Stimulated activated CD8-positive, alpha-beta memory T cell treated with anti-CD3 and anti-CD28 coated beads, Interleukin-4, amount 100 ng/mL, for 4 hours (primary cell): ENCODE measurements around the gene MGLL.

Experiments
- DNase-seq, 2 donors: peaks; one replicate each; pipeline ENCODE4 v3.0.0-alpha.2; 2020; ENCODE audit warnings: low read depth in 2 of 2, low spot score in 1 of 2

The MGLL gene

DNA sequence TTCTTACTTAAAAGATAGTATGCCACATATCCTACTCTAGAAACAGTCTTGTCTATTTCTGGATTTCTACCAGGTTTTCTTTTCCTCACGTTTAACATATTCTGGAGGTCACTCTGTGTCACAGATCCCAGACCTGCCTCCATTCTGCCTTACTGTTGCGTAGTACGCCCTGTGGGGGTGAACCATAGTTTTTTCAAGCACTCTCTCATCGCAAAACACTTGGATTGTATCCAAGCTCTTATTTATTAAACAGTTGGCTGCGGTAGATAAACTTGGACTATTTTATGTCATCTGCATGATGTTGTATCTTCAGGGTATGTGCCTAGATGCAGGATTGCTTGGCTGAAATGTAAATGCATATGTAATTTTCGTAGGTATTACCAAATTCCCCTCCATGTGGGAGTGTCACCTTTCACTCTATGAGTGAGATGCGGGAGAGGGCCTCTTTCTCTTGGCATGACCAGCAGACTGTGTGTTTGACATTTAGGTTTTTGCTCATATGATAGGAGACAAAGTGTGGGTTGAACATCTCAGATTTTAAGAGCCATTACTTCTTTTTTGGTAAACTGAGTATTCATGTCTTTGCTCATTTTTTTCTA is 93.8 kb downstream of the MGLL start:
- no peak for DNase-seq

DNA sequence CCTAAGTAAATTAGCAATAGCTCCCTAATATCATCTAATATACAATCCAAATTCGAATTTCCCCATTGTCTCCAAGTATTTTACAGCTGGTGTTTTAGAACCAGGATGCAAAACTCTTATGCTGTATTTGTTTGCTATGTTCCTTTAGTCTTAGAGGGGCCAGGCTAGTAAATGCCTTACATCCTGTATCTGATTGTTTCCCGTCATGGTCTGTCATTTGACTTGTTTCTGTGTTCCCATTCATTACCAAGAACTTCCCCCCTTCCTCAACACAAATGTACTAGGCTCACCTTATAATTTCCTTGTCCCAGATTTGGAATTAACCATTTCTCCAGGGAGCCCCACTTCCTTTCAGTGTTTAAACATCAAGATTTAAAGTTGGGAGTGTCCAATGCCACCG is 95.4 kb downstream of the MGLL start:
- no peak for DNase-seq

DNA sequence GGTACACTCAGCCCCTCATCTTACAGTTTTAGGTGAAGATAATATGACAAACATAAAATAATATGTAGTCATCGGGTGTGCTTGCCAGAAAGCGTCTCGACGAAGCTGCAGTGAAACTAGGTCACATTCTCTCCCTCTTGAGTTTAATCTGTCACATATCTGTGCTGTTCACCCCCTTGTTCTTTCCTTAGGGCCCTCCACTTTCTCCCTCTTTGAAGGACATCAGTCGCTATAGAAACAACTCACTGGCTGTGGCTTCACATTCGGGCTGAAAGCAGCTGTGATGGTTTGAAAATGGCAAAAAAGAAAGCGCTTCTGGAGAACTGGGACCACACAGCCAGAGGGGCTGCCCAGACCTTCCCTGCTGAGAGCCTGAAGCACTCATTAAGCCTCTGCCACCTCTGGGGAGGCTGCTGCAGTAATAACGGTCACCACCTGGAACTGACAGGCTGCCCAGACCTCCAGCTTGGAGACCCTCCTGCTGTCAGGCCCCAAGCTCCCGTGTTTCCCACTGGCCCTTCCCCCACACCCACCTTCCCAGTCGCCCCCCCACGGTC is 99.2 kb downstream of the MGLL start:
- DNase-seq: no peak

DNA sequence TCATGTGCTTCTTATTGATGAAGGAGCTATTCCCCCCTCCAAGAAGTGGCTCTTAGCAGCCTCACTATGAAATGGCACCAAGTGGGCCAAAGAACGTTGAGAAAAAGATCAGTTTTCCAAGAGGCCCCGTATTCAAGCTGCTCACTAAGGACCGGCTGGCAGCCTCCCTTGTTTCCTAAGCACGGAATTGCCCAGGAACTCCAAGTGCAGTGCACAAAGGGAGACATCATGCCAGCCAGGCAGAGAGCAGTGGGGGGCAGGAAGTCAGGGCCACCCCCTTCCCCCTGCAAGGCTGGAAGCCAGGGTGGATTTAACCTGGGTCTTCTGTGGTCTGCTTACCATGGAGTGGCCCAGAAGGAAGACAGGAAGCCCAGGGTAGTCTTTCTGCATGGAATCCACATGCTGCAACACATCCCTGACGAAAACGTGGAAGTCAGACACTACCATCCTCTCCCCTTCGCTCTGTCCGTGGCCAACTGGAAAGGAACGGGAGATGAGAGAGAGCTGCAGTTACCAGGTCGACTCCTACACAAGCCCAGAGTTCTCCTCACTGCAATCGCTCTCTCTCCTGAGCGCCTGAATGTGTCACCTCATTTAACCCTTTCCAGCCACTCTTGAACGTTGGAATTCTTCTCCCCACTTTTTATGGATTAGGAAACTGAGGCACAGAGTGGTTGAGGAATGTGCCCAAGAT is 100.1 kb downstream of the MGLL start:
- DNase-seq: no peak

DNA sequence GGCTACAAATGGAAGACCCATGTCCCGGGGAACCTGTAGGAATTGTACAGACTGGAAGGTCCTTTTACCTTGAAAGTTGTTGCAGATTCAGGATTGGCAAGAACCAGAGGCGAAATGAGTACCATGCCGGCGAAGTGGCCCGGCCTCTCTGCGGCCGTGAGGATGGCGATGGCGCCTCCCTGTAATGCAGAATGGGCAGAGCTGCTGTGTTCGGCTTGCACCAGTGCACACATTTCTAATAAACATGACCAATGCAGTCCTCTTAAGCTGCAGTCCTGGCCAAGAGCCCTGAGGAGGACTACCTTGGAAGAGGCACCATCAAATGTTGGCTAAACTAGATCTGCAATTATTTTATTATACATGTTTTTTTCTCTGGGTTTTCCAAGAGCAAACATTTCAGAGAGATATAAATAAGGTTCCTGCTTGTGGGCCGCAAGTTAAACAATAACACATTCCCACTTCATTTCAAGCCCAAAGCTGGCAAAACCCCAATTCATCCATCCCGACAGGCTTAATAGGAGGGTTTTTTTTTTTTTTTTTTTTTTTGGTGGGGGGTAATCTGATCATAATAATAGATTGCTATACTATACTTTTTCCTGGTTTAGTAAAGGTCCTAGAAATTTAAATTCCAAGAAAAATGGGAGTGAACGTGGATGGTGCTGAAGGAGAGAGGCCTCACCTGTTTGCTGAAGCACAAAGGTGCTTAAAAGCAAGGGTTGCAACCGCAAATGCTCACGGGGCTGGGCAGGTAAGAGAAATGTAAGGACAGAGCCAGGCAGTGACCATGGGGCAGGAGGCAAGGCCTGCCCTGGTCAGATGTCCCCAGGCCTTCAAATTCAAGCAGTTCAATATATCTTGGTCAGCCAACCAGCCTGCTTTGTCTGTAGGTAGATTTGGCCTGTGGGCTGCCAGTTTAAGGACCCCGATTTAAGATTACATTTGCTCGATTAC is 101.1 kb downstream of the MGLL start:
- no peak for DNase-seq

DNA sequence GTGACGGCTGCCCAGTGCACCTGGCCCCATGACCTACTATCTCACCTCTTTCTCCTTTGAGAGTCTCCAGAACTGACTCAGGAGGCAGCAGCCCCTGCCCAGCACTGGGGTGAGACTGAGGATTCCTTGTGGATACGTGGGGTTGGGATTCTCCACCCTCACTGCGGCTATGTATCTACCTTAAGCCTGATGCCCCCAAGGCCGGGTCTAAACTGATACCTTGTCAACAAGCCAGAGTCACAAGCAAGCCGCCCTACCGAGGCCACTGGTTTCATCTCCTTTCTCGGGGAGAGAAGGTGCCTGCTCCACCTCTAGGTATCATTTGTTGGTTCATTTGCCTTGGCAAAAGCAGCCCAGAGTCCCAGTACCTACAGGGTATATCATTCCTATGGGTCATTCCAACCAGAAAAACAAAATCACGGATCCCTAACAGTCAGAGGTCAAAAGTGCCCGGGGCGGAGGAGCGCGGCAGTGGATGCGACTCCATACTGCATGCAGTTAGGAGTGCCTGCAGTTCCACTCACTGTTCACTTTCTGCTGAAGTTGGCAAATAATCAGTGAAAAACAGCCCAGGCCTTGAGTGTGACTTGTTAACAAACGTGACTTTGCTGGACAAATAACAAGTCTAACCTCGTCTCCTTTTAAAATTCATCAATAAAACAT is 102.0 kb downstream of the MGLL start:
- no peak for DNase-seq

DNA sequence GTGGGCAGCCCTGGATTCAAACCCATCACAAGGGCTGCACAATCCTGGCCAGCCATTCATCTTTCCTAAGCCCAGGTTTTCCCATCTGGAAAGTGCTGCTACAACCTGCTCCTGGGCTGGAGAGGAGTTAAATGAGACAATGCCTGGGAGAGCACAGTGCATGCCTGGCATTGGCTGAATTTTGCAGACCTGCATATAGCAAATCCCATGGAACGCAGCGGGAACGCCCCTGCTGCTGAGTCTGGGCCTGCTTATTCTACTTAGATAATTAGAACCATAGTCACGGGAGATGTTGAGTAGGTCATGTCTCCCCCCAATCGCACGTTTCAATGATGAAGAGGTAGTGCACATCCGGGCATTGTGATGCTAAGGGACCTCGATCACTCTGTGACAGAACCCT is 102.9 kb downstream of the MGLL start:
- no peak for DNase-seq

DNA sequence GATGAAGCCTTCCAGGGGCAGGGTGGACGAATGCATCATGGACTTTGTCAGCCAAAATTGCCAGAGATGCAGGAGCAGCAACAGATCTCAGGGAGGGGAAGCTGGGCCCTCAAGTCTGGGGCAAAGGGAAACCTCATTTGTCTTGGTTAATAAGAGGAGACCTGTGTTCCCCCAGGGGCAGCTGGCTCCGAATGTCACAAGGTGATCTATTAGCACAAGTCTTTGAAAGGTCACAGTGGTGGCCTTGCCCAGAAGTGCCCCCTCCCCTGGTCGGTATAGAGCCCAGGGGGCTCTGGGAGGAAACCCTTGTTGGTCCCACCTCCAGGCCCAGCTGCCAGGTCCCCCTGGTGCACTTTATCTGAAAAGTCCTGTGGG is 103.4 kb downstream of the MGLL start:
- DNase-seq: no peak

DNA sequence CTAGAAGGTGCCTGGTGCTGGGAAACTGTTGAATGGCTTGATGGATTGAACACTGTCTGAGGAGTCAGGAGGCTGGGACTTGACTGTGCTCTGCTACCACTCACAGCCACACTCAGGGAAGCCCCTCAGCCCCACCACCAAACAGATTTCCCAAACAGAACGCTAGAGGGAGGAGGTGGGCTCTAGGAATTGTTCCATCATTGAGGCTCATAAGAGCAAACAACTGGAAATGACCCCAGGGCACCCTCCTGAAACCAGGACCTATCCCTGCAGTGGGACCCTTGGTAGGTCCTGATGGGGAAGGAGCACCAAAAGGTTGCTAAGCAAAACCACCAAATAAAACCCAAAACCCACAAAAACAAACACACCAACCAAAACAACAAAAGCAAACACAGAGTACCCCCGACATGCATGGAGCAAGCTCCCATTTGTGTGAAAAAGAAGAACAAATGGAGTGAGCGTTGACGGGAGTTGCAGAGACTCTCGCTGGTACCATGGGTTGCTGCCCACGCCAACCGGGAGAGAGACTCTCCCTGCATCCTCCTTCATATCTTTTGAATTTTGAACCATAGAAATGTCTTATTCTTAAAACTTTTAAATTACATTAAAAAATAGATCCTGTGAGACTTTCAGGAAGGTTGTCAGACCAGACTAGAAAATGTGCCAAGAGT is 103.9 kb downstream of the MGLL start:
- DNase-seq: no peak

DNA sequence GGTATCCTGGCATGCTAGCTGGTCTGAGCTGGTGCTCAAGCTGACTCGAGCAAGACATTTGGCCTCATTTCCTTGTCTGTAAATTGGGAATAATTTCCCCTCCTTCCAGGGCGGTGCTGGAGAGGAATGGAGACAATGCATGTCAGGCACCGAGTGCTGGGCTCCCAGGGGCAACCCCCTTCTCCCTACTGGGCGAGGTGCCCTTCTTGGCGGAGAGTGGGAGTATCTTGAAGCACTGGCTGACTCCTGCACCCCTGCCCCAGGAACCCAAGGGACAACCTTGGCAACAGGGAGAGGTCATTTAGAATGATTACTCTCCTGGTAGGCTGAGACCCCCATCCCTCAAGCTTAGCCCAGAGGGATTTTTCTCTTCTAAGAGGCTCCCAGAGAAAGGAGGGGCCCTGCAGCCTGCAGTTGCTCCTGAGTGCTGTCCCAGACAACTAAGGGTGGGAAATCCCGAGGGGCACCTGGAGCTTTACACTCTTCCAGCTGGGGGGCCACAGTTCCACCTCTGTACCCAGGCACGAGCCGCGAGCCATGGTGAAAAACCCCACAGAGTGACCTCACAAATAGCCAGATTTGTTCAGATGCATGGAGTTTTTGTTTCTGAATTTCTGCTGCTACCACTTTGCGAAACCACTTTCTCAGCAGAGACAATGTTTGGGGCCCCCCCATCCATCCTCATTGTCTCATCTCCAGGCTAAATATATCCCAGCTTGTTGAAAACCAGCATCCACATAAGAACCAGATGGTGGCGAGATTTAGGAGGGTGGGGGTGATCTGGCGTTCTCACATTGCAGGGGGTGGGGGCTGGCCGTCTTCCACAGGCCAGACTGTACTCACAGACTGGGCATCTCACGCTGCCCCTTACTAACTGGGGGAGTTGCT is 104.7 kb downstream of the MGLL start:
- DNase-seq: no peak

DNA sequence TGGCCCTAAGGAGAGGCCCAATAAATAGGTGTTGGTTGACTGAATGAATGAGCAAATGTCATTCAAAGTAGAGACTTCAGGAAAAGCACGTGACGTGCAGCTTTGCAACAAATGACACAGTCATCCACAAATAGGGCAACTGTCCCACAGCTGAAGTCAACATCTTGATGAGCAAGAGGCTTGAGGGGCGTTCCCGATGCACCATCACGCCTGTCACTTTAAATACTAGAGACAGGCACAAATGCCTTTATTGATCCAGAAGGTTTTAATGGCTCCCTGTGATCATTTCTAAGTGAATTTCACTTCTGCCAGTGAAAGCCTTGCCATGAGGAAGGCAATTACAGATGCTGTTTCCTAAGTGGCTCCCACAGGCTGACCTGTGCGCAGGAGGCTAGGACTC is 105.9 kb downstream of the MGLL start:
- no peak for DNase-seq

DNA sequence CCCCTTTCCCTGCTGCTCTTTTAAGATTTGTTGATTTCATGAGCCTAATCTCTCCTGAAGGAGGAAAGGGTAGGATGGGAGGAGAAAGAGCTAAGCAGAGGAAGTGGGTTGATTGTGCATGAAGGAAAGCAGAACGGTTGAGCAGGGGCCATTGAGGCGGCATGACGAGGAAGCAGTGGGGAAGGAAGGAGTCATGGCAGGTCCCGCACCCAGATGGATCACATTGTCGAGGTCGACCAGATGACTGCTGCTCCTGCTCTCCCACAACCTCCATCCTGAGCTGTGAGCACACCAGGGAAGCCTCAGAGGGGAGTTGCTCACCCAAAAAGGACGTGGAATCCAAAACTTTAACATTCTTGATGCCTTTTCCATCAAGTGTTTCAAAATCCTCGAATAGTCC is 106.8 kb downstream of the MGLL start:
- no peak for DNase-seq

DNA sequence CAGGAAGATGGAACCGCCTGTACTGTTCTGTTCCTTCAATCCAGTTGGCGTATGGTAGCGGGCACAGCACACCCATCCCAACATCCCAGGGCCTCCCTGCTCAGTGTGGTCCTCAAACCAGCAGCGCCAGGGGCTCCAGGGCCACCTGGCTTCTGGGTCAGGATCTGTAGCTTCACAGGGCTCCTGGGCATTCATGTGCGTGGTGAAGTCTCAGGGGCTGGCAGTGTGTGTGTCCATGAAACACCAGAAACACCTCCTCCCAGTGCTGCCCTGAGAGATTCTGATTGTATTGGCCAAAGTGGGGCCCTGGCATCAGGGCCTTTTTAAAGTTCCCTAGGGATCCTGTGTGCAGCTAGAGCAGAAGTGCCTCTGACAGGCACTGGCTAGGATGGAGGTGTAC is 107.4 kb downstream of the MGLL start:
- no peak for DNase-seq

DNA sequence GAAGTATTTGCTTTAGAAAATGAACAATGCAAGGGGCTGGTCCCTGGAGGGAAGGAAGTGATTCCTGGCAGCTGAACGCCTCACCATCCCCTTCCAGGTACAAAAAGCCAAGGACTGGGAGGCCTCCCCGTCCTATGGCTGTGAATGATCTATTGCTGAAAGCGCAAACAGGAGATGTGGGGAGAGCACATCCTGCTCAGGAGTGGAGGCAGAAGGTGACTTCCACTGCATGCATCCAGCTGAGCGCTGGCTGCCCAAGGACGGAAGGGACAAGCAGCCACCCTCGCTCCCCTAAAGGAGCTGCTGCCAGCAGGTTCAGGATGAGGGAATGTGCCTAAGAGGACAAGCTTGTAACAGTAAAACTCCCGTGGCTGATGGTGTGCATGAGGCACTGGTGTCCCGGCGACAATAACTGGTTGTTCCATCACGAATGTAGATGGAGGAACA is 108.2 kb downstream of the MGLL start:
- no peak for DNase-seq

DNA sequence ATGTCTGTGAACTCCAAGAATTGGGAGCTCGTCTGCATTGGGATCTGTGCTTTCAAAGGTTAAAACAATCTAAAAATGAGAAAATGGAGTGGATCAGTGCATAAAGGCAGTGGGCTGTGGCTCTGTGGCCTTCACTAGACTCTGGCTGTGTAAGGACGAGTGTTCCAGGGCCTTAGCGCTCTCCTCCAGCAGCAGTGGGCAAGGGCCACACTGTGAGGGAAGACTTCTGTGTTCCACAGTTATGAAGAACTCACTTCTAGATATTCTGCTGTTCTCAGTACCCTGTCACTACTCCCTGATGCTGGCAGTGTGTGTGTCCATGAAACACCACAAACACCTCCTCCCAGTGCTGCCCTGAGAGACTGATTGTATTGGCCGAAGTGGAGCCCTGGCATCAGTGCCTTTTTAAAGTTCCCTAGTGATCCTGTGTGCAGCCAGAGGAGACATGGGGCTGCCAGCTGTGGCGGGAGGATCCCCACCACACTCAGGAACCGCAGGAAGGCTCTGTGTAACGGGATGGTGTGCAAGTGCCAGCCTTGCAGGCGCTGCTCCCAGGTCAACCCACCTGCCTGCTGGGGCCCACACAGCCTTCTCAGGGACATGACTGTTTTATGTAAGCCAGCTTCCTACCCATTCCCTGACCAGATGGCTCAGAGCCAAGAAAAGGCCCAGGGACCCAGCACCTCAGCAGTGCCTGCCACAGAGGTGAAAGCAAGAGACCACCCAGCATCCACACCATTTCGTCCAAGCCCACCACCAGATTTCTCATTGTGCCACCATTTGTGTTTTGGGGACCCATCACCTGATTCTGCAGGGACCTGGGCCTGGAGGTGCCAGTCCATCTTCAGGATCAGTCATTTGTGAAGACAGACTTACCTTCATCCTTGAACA is 109.2 kb downstream of the MGLL start:
- DNase-seq: no peak

DNA sequence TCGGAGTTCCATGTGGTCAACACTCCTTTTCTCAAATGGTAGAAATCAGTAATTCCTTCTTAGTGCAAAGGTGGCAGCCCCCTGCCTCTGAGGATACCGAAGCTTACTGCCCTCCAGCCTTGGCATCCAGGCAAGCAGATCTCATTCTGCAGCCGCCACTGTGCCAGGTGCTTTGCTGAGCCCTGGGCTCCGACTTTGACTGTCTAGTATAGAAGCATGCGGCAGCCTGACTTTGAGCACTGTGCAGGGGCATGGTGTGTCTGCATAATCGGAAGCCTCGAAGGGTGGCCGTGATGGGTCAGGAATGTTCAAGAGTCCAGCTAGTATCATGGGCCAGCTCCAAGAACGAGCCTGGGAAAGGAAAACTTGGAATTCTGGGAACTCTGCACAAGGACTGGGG is 109.9 kb downstream of the MGLL start:
- no peak for DNase-seq

DNA sequence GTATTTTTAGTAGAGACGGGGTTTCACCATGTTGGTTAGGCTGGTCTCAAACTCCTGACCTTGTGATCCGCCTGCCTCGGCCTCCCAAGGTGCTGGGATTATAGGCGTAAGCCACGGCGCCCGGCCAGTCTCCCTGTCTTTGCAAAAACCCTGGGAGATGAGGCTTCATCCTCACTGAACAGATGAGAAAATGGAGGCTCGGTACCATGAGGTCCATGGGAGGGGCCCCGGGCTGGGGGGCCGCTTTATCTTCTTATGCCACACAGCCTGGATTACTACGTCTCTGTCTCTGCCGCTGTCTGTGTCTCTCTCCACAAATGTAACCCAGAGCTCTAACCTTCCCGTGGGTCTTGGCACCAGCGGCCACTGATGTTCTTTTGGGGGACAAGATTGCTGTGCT is 110.4 kb downstream of the MGLL start:
- DNase-seq: no peak

DNA sequence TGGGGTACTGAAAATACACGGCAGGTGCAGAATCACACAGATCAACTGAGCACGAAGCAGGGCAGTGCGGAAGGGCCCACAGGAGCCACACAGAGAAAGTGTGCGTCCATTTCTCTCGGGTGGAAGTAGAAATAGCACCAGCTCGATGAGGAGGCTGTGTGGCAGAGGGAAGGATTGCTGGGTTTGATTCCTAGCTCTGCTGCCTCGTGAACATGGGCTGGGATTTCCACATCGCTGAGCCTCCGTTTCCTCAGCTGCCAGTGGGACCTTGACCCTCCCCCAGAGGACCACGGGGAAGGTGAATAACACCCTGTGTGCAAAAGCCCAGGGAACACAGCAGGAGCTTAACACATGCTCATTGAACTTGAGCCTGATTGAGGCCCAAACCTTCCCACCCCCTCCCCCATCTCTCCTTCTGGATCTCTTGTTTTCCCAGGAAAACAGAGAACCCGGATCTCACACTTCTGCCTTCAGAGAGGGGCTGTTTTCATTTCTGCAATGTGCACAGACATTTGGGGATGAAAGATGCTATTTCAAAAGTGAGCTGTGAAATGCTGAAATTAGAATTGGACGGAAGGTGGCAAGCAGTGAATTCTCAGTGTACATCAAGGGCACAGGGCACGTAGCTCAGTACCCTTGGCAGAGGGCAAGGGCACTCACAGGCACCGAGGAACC is 111.2 kb downstream of the MGLL start:
- no peak for DNase-seq
